ENCODE data around the gene METTL9. TPM values are rescaled to one million over a fixed set of nuclear protein-coding genes. Genes with fewer than 3 reads are reported as not detected.
A peak's percentile ranks its signal among the peaks of the same experiment; 100 is the strongest.
"Not testable (repeated sequence)": the region's sequence is repeated elsewhere in the genome, so short reads cannot be mapped to it uniquely, and the experiment has no call there.

Gene METTL9
- total RNA-seq, 1 experiment from 2014 or later: 190 TPM

- DNase-seq (ENCODE audit: low read depth): not testable (repeated sequence)
Measured at GRCh38 chr16:21573506-21573905, 25.9 kb upstream of the METTL9 start.

- DNase-seq (ENCODE audit: low read depth): no peak
Measured at GRCh38 chr16:21574372-21574771, 25.0 kb upstream of the METTL9 start.

GRCh38 chr16:21576323-21576722 is 23.1 kb upstream of the METTL9 start:
- not testable (repeated sequence) for DNase-seq (ENCODE audit: low read depth)

- DNase-seq (ENCODE audit: low read depth): not testable (repeated sequence)
Measured at GRCh38 chr16:21577487-21577886, 21.9 kb upstream of the METTL9 start.

- not testable (repeated sequence) for DNase-seq (ENCODE audit: low read depth)
Measured at GRCh38 chr16:21578311-21578710, 21.1 kb upstream of the METTL9 start.

- DNase-seq (ENCODE audit: low read depth): not testable (repeated sequence)
Measured at GRCh38 chr16:21580131-21580530, 19.2 kb upstream of the METTL9 start.

- DNase-seq (ENCODE audit: low read depth): no peak
Measured at GRCh38 chr16:21580807-21581206, 18.6 kb upstream of the METTL9 start.

- DNase-seq (ENCODE audit: low read depth): no peak
Measured at GRCh38 chr16:21584817-21585216, 14.6 kb upstream of the METTL9 start.

GRCh38 chr16:21588593-21588992 is 10.8 kb upstream of the METTL9 start:
- not testable (repeated sequence) for DNase-seq (ENCODE audit: low read depth)

- DNase-seq (ENCODE audit: low read depth): no peak
Measured at GRCh38 chr16:21589551-21589950, 9.8 kb upstream of the METTL9 start.

GRCh38 chr16:21590287-21590686 is 9.1 kb upstream of the METTL9 start:
- DNase-seq (ENCODE audit: low read depth): no peak

- peak; percentile 31 for DNase-seq (ENCODE audit: low read depth)
Measured at GRCh38 chr16:21590796-21591195, 8.6 kb upstream of the METTL9 start.

GRCh38 chr16:21592191-21592590 is 7.2 kb upstream of the METTL9 start:
- DNase-seq (ENCODE audit: low read depth): no peak

- no peak for DNase-seq (ENCODE audit: low read depth)
Measured at GRCh38 chr16:21593530-21594289, 5.7 kb upstream of the METTL9 start.

- DNase-seq (ENCODE audit: low read depth): no peak
Measured at GRCh38 chr16:21597561-21598030, 1.8 kb upstream of the METTL9 start.

GRCh38 chr16:21598206-21598605 is 1.2 kb upstream of the METTL9 start:
- no peak for DNase-seq (ENCODE audit: low read depth)

- DNase-seq (ENCODE audit: low read depth): no peak
Measured at GRCh38 chr16:21598701-21599121, 666 bp upstream of the METTL9 start.

GRCh38 chr16:21600031-21600773 is 825 bp downstream of the METTL9 start:
- DNase-seq (ENCODE audit: low read depth): peak; percentile 12

GRCh38 chr16:21602785-21603184 is 3.4 kb downstream of the METTL9 start:
- no peak for DNase-seq (ENCODE audit: low read depth)

GRCh38 chr16:21603928-21604327 is 4.6 kb downstream of the METTL9 start:
- no peak for DNase-seq (ENCODE audit: low read depth)

GRCh38 chr16:21605848-21606247 is 6.5 kb downstream of the METTL9 start:
- DNase-seq (ENCODE audit: low read depth): not testable (repeated sequence)

GRCh38 chr16:21608639-21609328 is 9.4 kb downstream of the METTL9 start:
- DNase-seq (ENCODE audit: low read depth): peak; percentile 37

Data from LHCN-M2 (cell line).